ENCODE measurements around the gene ADAM12. TPM values are rescaled to one million over a fixed set of nuclear protein-coding genes. Genes with fewer than 3 reads are reported as not detected.

ADAM12 gene
- total and polyA plus RNA-seq, 2 donors (not counting 1 experiment from before 2014, with no cell fraction given): 21.0 to 56.9 TPM

- no peak for TF ChIP-seq CTCF (conservative IDR thresholded peaks at IDR 0.05 in 1 of 2, IDR thresholded peaks at IDR 0.05 in 1 of 2; ENCODE audit: low read depth in 1 of 2, low read length in 2 of 2)
- no peak for TF ChIP-seq EZH2 (IDR thresholded peaks at IDR 0.05; ENCODE audit: low read length, missing control alignments)
- Histone ChIP-seq H3K36me3 (ENCODE audit: control insufficient read depth, insufficient read depth, low read length) (no peaks in the 10 kb centered on the region), H3K27me3 (ENCODE audit: control insufficient read depth, insufficient read depth, low read length) (no peaks in the 10 kb centered on the region), H3K27ac (ENCODE audit: insufficient read depth, low read length) (no peak overlapping the region), H3K9me3 (ENCODE audit: control insufficient read depth, insufficient read depth, low read depth, low read length) (no peaks in the 10 kb centered on the region), H3K4me2 (ENCODE audit: extremely low read depth, insufficient read depth, low read length) (no peak overlapping the region), H3K79me2 (ENCODE audit: control insufficient read depth, insufficient read depth, low read length) (no peaks in the 10 kb centered on the region), H3K4me1 (ENCODE audit: control insufficient read depth, extremely low read depth, insufficient read depth, low read length) (no peaks in the 10 kb centered on the region), H3K4me3 (replicated peaks in 1 of 4; ENCODE audit: control extremely low read depth in 1 of 4, insufficient read depth in 1 of 4, low read depth in 3 of 4, low read length in 4 of 4) (no peak overlapping the region), H2AFZ (ENCODE audit: low read length) (no peak overlapping the region), H4K20me1 (ENCODE audit: control insufficient read depth, extremely low read depth, insufficient read depth, low read length) (no peaks in the 10 kb centered on the region), H3K9ac (ENCODE audit: insufficient read depth, low read length) (no peak overlapping the region)
- DNase-seq (ENCODE audit: low read depth in 2 of 2): no peak
Measured at GRCh38 chr10:126129026-126129425, 259.3 kb downstream of the ADAM12 start.

DNA sequence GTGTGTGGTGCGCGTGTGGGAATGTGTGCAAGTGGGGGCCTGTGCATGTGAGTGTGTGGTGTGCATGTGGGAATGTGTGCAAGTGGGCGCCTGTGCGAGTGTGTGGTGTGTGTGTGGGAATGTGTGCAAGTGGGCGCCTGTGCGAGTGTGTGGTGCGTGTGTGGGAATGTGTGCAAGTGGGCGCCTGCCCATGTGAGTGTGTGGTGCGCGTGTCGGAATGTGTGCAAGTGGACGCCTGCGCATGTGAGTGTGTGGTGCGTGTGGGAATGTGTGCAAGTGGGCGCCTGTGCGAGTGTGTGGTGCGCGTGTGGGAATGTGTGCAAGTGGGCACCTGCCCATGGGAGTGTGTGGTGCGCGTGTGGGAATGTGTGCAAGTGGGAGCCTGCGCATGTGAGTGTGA is 259.7 kb downstream of the ADAM12 start:
- Histone ChIP-seq H4K20me1 (ENCODE audit: control insufficient read depth, extremely low read depth, insufficient read depth, low read length) (no peaks in the 10 kb centered on the region), H3K9ac (ENCODE audit: insufficient read depth, low read length) (no peak overlapping the region), H3K36me3 (ENCODE audit: control insufficient read depth, insufficient read depth, low read length) (no peaks in the 10 kb centered on the region), H3K27me3 (ENCODE audit: control insufficient read depth, insufficient read depth, low read length) (no peaks in the 10 kb centered on the region), H3K9me3 (ENCODE audit: control insufficient read depth, insufficient read depth, low read depth, low read length) (no peaks in the 10 kb centered on the region), H2AFZ (ENCODE audit: low read length) (no peak overlapping the region), H3K4me1 (ENCODE audit: control insufficient read depth, extremely low read depth, insufficient read depth, low read length) (no peaks in the 10 kb centered on the region), H3K4me2 (ENCODE audit: extremely low read depth, insufficient read depth, low read length) (no peak overlapping the region), H3K4me3 (replicated peaks in 1 of 4; ENCODE audit: control extremely low read depth in 1 of 4, insufficient read depth in 1 of 4, low read depth in 3 of 4, low read length in 4 of 4) (no peak overlapping the region), H3K79me2 (ENCODE audit: control insufficient read depth, insufficient read depth, low read length) (no peaks in the 10 kb centered on the region), H3K27ac (ENCODE audit: insufficient read depth, low read length) (no peak overlapping the region)
- TF ChIP-seq CTCF (conservative IDR thresholded peaks at IDR 0.05 in 1 of 2, IDR thresholded peaks at IDR 0.05 in 1 of 2; ENCODE audit: low read depth in 1 of 2, low read length in 2 of 2) (no peak), EZH2 (IDR thresholded peaks at IDR 0.05; ENCODE audit: low read length, missing control alignments) (no peak)
- DNase-seq (ENCODE audit: low read depth in 2 of 2): no peak

DNA sequence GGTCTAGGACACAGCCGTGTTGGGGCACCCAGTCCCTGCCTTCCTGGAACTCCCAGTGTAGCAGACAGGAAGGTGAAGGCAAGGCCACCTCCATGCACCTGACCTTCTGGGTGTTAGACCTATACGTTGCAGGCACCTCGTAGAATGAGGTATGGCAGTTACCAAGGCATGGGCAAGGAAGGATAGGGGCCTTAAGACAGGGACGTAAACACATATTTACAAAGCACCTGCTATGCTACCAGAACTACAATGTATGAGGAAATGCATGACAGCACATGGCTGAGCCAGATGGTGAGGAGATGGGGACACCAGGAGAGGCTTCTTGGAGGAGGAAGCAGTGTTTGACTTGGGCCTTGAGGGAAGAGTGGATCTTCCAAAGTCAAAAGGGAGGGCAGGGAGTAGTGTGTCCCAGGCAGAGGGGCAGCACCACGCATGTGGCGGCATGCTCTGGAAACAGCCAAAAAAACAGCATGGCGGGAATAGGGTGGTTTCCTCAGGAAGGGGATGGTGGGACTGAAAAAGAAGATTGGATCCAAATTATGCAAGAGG is 260.7 kb downstream of the ADAM12 start:
- no peaks in the 10 kb centered on the region for H3K79me2 ChIP-seq (ENCODE audit: control insufficient read depth, insufficient read depth, low read length)
- H3K4me3 ChIP-seq (replicated peaks in 1 of 4; ENCODE audit: control extremely low read depth in 1 of 4, insufficient read depth in 1 of 4, low read depth in 3 of 4, low read length in 4 of 4): no peak overlapping the region
- no peaks in the 10 kb centered on the region for H4K20me1 ChIP-seq (ENCODE audit: control insufficient read depth, extremely low read depth, insufficient read depth, low read length)
- no peaks in the 10 kb centered on the region for H3K27me3 ChIP-seq (ENCODE audit: control insufficient read depth, insufficient read depth, low read length)
- no peak overlapping the region for H3K27ac ChIP-seq (ENCODE audit: insufficient read depth, low read length)
- TF ChIP-seq EZH2 (IDR thresholded peaks at IDR 0.05; ENCODE audit: low read length, missing control alignments): no peak
- no peak for TF ChIP-seq CTCF (conservative IDR thresholded peaks at IDR 0.05 in 1 of 2, IDR thresholded peaks at IDR 0.05 in 1 of 2; ENCODE audit: low read depth in 1 of 2, low read length in 2 of 2)
- DNase-seq (ENCODE audit: low read depth in 2 of 2): no peak
- no peak overlapping the region for H3K4me2 ChIP-seq (ENCODE audit: extremely low read depth, insufficient read depth, low read length)
- no peak overlapping the region for H3K9ac ChIP-seq (ENCODE audit: insufficient read depth, low read length)
- H3K9me3 ChIP-seq (ENCODE audit: control insufficient read depth, insufficient read depth, low read depth, low read length): no peaks in the 10 kb centered on the region
- H3K36me3 ChIP-seq (ENCODE audit: control insufficient read depth, insufficient read depth, low read length): no peaks in the 10 kb centered on the region
- no peak overlapping the region for H2AFZ ChIP-seq (ENCODE audit: low read length)
- no peaks in the 10 kb centered on the region for H3K4me1 ChIP-seq (ENCODE audit: control insufficient read depth, extremely low read depth, insufficient read depth, low read length)

Measured in fibroblast of lung (primary cell).